Measurements from ENCODE around the gene AMY1B.
"Not testable (repeated sequence)": the region's sequence is repeated elsewhere in the genome, so short reads cannot be mapped to it uniquely, and the experiment has no call there.

The AMY1B gene

DNA sequence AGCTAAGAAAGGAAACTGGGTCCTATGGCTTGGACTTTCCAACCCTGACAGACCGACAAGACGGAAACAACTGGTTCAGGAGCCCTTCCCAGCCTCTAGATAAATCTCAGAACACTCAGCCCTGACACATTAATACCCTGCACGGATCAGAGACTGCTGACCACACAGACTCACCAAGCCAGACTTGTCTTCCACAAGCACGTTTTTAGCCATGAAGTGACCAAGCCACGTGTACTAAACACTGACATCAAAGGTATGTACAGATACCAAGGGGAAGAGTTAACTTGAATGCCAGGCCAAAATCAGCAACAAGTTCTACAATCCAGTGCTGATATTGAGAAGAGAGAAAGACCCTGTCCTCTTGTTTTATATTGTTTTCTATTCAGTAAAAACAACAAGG, at the start of gene AMY1B:
Gene AMY1B, minus strand, starts transcription at position 101 of the 400 bp plus-strand sequence. CDS start 571 bp downstream, outside the sequence.
- not testable (repeated sequence) for DNase-seq

DNA sequence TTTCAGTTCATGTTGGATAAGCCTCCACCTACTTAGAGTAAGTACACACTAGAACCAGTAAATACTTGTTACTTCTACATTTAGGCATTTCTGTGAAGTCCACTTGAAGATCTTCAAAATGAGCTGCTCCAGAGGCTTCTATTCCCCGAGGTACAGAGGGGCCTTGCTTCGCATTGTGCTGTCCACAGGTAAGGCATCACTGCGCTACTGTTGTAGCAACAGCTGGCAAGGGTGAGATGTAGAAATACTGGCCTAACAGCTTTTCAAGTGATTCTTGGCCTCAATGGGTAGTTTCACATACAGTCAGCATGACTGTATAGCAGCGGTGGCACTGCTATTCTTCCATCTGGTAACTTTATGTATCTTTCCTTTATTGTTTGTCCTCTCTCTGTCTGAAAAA, 49.0 kb upstream of the AMY1B start:
- DNase-seq: not testable (repeated sequence)

DNA sequence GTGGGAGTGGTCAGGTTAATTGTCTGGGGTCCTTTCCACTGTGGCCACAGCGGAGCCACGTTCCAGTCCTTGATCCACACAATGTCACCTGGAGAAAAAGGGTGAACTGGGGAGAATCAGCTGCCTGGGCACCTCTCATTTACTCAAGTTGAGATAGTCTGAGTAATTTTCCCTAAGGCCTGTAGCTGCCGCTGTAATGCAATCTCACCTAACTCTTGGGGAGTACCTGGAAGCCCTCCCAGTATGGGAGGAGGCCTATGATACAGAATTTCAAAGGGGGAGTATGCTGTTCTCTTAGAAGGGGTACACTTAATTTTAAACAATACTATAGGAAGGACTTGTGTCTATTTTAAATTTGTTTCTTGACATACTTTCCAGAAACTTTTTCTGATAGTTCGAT, 48.4 kb upstream of the AMY1B start:
- not testable (repeated sequence) for DNase-seq

DNA sequence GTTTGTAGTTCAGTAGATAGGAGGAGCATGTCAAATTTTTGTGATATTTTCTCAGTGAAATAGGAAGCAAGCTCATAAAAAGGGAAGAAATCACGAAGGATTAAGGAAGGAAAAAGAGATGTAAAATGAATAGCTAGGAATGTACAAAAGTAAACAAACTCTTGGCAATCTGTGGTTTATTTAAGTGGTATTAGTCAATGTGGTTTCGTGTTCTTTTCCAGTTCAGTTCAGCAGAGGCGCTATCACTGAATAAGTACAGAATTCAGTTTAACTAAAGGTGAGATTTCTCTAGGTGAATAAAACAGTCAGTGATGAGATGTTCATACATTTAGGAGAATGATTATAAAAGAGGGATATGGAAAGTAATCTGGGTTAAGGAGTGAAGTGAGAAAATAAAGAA, 42.0 kb upstream of the AMY1B start:
- not testable (repeated sequence) for DNase-seq

DNA sequence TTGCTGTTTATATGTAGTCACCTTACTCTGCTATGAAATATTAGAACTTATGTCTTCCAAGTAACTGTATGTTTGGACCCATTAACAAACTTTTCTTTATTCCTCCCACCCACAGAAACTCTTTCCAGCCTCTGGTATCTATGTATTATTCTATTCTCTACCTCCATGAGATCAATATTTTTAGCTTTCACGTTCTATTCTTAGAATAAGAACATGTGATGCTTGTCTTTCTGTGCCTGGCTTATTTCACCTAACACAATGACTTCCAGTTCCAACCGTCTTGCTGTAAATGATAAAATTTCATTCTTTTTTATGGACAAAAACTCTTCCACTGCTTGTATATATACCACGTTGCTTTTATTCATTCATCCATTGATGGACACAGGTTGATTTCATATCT, 39.3 kb upstream of the AMY1B start:
- not testable (repeated sequence) for DNase-seq

DNA sequence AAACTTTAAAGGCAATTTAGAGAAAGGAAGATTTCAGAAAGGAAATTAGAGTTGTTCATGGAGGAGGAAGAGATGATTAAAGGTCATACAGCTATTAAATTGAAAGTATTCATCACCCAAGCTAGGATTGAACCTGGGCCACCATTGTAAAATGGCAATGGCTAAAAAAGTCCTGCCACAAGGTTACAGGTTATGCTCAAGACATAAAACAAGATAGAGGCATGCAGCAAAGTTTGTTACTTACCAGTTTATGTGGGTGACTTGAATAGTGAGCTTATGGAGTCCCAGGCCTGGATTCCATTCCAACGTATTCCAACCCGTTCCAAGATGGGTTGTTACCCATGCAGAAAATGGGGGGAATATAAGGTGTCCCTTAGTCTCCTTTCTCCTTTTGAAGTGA, 25.5 kb upstream of the AMY1B start:
- not testable (repeated sequence) for DNase-seq

DNA sequence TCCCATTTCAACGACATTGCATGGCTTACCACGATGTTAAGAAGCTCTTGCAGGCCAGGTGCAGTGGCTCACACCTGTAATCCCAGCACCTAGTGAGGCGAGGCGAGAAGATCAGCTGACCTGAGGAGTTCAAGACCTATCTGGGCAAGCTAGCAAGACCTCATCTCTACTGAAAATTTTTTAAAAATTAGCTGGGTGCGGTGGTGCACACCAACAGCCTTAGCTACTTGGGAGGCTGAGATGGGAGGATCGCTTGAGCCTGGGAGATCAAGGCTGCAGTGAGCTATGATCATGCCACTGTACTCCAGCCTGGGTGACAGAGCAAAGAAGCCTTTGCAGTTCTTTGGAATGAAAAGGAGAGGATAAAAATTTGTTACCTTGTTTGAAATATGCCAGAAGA, 21.4 kb upstream of the AMY1B start:
- DNase-seq: not testable (repeated sequence)

DNA sequence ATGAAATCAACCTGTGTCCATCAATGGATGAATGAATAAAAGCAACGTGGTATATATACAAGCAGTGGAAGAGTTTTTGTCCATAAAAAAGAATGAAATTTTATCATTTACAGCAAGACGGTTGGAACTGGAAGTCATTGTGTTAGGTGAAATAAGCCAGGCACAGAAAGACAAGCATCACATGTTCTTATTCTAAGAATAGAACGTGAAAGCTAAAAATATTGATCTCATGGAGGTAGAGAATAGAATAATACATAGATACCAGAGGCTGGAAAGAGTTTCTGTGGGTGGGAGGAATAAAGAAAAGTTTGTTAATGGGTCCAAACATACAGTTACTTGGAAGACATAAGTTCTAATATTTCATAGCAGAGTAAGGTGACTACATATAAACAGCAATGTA, 14.4 kb upstream of the AMY1B start:
- not testable (repeated sequence) for DNase-seq

DNA sequence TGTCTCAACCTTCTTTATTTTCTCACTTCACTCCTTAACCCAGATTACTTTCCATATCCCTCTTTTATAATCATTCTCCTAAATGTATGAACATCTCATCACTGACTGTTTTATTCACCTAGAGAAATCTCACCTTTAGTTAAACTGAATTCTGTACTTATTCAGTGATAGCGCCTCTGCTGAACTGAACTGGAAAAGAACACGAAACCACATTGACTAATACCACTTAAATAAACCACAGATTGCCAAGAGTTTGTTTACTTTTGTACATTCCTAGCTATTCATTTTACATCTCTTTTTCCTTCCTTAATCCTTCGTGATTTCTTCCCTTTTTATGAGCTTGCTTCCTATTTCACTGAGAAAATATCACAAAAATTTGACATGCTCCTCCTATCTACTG, 11.7 kb upstream of the AMY1B start:
- DNase-seq: not testable (repeated sequence)

DNA sequence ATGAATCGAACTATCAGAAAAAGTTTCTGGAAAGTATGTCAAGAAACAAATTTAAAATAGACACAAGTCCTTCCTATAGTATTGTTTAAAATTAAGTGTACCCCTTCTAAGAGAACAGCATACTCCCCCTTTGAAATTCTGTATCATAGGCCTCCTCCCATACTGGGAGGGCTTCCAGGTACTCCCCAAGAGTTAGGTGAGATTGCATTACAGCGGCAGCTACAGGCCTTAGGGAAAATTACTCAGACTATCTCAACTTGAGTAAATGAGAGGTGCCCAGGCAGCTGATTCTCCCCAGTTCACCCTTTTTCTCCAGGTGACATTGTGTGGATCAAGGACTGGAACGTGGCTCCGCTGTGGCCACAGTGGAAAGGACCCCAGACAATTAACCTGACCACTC, 5.2 kb upstream of the AMY1B start:
- DNase-seq: not testable (repeated sequence)

DNA sequence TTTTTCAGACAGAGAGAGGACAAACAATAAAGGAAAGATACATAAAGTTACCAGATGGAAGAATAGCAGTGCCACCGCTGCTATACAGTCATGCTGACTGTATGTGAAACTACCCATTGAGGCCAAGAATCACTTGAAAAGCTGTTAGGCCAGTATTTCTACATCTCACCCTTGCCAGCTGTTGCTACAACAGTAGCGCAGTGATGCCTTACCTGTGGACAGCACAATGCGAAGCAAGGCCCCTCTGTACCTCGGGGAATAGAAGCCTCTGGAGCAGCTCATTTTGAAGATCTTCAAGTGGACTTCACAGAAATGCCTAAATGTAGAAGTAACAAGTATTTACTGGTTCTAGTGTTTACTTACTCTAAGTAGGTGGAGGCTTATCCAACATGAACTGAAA, 4.7 kb upstream of the AMY1B start:
- DNase-seq: not testable (repeated sequence)

DNA sequence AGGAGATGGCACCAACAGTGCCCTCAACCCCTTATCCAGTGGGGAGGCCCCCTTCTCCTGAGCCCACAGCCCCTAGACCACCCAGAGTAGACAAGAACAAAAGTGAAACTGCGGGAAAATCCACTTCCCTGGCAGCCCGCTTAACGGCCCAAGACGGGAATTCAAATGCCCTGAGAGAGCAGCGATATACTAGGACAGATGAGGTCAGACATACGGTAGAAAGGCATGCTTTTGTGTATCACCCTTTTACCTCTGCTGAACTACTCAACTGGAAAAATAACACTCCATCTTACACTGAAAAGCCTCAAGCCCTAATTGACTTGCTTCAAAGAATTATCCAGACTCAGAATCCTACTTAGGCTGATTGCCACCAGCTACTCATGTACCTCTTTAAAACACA, 1.4 kb upstream of the AMY1B start:
- not testable (repeated sequence) for DNase-seq

DNA sequence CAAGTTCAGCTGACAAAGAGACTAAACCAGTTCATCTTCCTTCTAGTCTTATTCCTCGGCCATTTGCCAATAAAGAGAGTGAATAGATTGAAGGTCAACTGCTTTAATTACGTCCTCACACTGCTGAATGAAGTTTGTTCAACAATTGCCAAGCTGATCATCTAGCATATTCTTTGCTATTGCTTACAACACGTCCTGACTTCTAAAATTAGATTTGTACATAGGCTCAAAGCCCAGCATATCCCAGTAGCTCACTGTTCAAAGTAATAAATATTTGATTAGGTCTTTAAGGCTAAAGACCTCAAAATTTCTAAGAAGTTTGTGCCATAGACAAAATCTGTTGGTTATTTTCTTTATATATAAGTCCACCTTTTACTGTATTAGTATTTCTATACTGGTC, 19.7 kb downstream of the AMY1B start:
- DNase-seq: not testable (repeated sequence)

DNA sequence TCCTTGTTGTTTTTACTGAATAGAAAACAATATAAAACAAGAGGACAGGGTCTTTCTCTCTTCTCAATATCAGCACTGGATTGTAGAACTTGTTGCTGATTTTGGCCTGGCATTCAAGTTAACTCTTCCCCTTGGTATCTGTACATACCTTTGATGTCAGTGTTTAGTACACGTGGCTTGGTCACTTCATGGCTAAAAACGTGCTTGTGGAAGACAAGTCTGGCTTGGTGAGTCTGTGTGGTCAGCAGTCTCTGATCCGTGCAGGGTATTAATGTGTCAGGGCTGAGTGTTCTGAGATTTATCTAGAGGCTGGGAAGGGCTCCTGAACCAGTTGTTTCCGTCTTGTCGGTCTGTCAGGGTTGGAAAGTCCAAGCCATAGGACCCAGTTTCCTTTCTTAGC, 40.5 kb downstream of the AMY1B start, which contains the start of gene AMY1A:
Gene AMY1A, plus strand, starts transcription at position 301 of the 400 bp plus-strand sequence. CDS start 571 bp downstream, outside the sequence.
- not testable (repeated sequence) for DNase-seq

DNA sequence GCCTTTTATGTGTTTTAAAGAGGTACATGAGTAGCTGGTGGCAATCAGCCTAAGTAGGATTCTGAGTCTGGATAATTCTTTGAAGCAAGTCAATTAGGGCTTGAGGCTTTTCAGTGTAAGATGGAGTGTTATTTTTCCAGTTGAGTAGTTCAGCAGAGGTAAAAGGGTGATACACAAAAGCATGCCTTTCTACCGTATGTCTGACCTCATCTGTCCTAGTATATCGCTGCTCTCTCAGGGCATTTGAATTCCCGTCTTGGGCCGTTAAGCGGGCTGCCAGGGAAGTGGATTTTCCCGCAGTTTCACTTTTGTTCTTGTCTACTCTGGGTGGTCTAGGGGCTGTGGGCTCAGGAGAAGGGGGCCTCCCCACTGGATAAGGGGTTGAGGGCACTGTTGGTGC, 41.9 kb downstream of the AMY1B start:
- DNase-seq: not testable (repeated sequence)

DNA sequence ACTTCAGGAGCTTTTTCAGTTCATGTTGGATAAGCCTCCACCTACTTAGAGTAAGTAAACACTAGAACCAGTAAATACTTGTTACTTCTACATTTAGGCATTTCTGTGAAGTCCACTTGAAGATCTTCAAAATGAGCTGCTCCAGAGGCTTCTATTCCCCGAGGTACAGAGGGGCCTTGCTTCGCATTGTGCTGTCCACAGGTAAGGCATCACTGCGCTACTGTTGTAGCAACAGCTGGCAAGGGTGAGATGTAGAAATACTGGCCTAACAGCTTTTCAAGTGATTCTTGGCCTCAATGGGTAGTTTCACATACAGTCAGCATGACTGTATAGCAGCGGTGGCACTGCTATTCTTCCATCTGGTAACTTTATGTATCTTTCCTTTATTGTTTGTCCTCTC, 45.1 kb downstream of the AMY1B start:
- DNase-seq: not testable (repeated sequence)

DNA sequence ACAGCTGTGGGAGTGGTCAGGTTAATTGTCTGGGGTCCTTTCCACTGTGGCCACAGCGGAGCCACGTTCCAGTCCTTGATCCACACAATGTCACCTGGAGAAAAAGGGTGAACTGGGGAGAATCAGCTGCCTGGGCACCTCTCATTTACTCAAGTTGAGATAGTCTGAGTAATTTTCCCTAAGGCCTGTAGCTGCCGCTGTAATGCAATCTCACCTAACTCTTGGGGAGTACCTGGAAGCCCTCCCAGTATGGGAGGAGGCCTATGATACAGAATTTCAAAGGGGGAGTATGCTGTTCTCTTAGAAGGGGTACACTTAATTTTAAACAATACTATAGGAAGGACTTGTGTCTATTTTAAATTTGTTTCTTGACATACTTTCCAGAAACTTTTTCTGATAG, 45.7 kb downstream of the AMY1B start:
- DNase-seq: not testable (repeated sequence)

DNA sequence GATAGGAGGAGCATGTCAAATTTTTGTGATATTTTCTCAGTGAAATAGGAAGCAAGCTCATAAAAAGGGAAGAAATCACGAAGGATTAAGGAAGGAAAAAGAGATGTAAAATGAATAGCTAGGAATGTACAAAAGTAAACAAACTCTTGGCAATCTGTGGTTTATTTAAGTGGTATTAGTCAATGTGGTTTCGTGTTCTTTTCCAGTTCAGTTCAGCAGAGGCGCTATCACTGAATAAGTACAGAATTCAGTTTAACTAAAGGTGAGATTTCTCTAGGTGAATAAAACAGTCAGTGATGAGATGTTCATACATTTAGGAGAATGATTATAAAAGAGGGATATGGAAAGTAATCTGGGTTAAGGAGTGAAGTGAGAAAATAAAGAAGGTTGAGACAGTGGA, 52.1 kb downstream of the AMY1B start:
- not testable (repeated sequence) for DNase-seq

DNA sequence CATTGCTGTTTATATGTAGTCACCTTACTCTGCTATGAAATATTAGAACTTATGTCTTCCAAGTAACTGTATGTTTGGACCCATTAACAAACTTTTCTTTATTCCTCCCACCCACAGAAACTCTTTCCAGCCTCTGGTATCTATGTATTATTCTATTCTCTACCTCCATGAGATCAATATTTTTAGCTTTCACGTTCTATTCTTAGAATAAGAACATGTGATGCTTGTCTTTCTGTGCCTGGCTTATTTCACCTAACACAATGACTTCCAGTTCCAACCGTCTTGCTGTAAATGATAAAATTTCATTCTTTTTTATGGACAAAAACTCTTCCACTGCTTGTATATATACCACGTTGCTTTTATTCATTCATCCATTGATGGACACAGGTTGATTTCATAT, 54.8 kb downstream of the AMY1B start:
- not testable (repeated sequence) for DNase-seq

All from stimulated activated CD4-positive, alpha-beta T cell treated with anti-CD3 and anti-CD28 coated beads, Interleukin-4, amount 100 ng/mL, for 1 hour (primary cell).